Subcutaneous adipose tissue (tissue), 4 donors: ENCODE measurements around the gene C10orf53. TPM values are rescaled to one million over a fixed set of nuclear protein-coding genes. Genes with fewer than 3 reads are reported as not detected.

Source experiments
- total RNA-seq, 4 donors: library from RNA; depleted of rRNA; stranded (reverse); fragments of >200 nt; gene quantifications; one replicate each; pipeline ENCODE4 v1.1.0, GENCODE V29; 2016
- TF ChIP-seq, protein P1 (sequence below): fragments of 450-650 bp; IDR thresholded peaks from one replicate; pipeline ENCODE4 v1.5.1; 2016; ENCODE audit warnings: low read depth, mild to moderate bottlenecking, control low read depth, antibody characterized with exemption, moderate library complexity

The C10orf53 gene
- total RNA-seq, 4 donors from 2014 or later, result not detected

DNA sequence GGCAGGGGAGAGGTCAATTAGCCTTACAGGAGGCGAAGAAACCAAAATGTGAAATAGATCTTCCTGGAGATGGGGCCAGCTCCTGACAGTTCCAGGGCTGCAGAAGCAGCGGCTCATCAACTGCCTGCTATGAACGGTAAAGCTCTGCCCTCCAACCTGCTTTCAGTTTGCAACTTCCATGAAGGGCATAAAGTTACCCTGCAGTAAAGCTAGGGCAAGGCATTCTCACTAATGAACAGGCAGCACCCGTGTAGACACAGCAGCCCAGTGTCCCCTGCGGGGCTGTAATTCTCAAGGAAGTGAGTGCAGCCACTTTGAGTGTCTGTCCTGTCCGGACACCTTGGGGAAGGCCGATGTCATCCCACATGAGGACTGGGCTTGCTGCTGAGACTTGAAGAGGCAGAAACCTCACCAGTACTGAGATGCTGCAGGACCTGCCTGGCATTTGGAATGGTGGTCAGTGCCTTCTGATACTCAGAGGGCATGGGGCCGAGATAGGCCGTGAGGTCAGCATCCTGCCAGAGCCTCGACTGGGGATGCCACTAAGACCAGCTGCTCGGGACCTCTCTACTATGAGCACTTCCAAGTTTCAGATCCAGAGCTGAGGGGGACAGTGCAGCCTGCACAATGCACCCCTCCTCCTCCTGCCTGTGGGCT is 26.1 kb upstream of the C10orf53 start:
- TF ChIP-seq, protein P1, sequence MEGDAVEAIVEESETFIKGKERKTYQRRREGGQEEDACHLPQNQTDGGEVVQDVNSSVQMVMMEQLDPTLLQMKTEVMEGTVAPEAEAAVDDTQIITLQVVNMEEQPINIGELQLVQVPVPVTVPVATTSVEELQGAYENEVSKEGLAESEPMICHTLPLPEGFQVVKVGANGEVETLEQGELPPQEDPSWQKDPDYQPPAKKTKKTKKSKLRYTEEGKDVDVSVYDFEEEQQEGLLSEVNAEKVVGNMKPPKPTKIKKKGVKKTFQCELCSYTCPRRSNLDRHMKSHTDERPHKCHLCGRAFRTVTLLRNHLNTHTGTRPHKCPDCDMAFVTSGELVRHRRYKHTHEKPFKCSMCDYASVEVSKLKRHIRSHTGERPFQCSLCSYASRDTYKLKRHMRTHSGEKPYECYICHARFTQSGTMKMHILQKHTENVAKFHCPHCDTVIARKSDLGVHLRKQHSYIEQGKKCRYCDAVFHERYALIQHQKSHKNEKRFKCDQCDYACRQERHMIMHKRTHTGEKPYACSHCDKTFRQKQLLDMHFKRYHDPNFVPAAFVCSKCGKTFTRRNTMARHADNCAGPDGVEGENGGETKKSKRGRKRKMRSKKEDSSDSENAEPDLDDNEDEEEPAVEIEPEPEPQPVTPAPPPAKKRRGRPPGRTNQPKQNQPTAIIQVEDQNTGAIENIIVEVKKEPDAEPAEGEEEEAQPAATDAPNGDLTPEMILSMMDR, result no peak

DNA sequence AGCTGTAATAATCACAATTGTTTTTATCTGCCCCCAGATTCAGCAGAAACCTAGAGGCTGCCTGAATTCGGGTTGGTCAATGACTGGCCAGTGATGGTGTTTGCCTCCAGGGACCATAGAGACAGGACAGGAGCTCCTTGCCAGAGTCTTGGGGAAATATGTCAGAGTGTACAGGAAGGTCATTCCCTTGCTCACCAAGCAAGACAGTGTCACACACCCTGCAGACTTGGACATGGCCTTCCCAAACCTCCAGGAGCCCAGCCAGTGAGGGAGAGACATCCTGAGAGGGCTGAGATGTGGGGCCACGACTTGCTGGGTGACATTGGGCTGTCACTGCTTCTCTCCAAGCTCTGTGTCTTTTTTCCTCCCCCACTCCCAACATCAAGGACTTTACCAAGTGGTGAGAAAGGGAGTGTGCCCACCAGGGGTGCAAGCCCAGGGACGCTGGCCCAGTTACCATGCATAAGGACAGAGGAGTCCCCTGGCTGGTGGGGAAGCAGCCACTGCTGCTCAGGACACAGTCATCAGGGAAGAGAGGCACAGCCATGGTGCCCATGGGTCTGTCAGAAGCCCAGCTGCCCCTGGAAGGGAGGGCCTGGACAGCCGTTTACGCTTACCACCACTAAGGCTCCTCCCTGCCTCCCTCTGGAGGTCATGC is 25.3 kb upstream of the C10orf53 start:
- TF ChIP-seq, protein P1, result no peak

DNA sequence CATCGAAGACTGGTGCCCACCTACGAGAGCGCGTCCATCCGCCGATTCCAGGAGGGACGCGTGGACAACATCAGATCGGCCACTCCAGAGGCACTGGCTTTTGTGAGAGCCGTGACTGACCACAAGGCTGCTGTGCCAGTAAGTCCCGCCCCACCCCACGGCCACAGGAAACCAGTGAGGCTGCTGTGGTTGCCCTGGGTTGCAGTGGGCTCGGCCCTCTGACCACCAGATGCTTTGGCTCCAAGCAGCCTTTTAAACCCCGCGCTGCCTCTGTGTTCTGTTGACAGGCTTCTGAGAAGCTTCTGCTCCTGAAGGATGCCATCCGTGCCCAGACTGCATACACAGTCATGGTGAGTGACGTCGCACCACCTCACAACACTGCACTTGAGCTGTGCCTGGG is 24.4 kb upstream of the C10orf53 start:
- TF ChIP-seq, protein P1, result no peak

DNA sequence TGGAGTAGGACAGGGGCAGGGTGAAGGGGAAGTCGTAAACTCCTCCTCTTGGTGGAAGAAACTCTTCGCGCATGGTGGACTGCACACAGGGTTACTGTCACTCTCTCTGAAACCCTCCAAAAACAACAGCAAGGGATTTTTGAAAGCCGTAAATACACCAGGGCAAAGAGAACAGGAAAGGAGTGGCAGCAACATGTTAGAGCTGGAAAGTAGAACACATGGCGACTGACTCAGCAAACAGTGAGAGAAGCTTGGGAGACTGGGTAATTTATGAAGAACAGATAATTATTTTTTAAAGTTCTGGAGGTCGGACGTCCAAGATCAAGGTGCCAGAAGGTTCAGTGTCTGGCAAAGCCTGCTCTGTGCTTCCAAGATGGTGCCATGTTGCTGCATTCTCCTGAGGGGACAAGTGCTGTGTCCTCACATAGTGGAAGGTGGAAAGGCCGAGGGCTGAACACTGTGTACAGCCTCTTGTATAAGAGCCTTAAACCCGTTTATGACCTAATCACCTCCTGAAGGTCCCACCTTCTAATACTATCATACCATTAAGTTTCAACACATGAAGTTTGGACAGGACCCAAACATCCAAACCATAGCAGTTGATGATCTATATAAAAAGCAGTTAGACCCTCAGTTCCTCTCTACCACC is 22.5 kb upstream of the C10orf53 start:
- TF ChIP-seq, protein P1, result no peak

DNA sequence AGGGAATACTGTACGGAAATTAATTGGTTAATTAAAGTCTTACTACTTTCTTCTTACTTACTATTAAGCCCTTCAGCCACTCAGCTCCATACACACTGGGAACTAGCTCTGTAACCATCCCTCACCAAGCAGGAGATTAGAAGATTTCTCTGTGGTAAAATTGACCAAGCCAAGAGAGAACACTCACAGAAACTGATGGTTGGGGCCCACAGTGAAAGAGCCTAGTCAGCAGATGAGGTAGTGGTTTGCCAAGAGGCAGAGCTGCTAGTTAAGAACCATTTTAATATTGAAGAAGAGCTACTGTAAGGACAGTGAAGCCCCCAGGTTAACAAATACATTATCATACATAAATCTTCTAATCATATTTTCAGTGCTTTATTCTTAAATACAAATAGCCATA is 21.8 kb upstream of the C10orf53 start:
- TF ChIP-seq, protein P1, result no peak

DNA sequence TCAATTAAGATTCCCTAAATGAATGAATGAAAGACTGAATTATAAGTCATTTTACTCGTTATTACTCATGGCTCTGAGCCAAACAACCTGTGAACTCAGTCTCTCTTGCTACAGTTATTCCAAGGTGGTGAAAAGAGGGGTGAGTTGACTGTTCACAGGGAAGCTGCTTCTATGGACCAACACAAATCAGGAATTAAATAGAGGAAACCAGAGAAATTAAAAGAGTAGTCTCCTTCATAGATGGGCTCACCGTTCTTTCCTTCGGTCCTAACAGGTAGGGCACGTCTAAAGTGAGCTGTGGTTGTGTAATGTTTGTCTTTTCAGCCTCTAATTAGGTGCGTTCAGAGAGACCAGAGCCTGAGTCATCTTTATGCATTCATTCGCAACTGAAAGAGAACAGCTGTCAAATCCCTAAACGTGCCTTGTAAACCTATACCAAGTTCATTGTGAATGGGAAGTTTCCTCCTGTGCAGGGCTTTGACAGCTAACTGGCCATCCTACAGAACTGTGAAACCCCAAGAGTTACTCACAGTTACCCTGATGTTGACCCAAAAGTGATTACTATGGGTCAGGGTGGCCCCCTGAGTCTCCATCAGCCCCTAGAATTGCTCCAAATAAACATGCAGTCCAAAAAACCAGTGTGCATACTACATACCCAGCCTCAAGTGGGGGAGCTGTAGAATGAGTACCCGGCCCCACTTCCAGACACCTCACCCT is 18.2 kb upstream of the C10orf53 start:
- TF ChIP-seq, protein P1, result no peak
